ENCODE results near the gene PIR. TPM values are rescaled to one million over a fixed set of nuclear protein-coding genes. Genes with fewer than 3 reads are reported as not detected.

The PIR gene
- total RNA-seq, 1 donor from 2014 or later: 45.0 TPM

- H3K9ac ChIP-seq: no peak overlapping the region
- Mint-ChIP-seq H3K4me3 (no peak overlapping the region), H3K9me3 (no peaks in the 10 kb centered on the region), H3K36me3 (no peaks in the 10 kb centered on the region), H3K4me1 (no peaks in the 10 kb centered on the region), H3K27ac (no peak overlapping the region), H3K27me3 (ENCODE audit: insufficient read depth, low read depth) (no peaks in the 10 kb centered on the region)
- no peaks in the 10 kb centered on the region for H3K79me2 ChIP-seq (ENCODE audit: low read depth)
- DNase-seq (ENCODE audit: low spot score): no peak
- no peak overlapping the region for H3K4me3 ChIP-seq
- H2AFZ ChIP-seq (replicated peaks): no peak overlapping the region
- TF ChIP-seq EZH2 (IDR thresholded peaks at IDR 0.05) (no peak), EZH2phosphoT487 (IDR thresholded peaks at IDR 0.05) (no peak), CTCF (IDR thresholded peaks at IDR 0.05) (no peak)
- H3K4me2 ChIP-seq: no peak overlapping the region
- no peaks in the 10 kb centered on the region for H3K27me3 ChIP-seq
- no peaks in the 10 kb centered on the region for H3F3A ChIP-seq (ENCODE audit: low read depth)
- no peaks in the 10 kb centered on the region for H3K9me3 ChIP-seq (ENCODE audit: low read depth)
- H3K4me1 ChIP-seq: no peaks in the 10 kb centered on the region
- H3K36me3 ChIP-seq: no peaks in the 10 kb centered on the region
- H4K20me1 ChIP-seq (ENCODE audit: low read depth): no peaks in the 10 kb centered on the region
- no peak overlapping the region for H3K27ac ChIP-seq
Observed at GRCh38 chrX:15373976-15374375, 119.2 kb downstream of the PIR start.

- Mint-ChIP-seq H3K9me3 (no peaks in the 10 kb centered on the region), H3K4me1 (no peaks in the 10 kb centered on the region), H3K27me3 (ENCODE audit: insufficient read depth, low read depth) (no peaks in the 10 kb centered on the region), H3K27ac (no peak overlapping the region), H3K36me3 (no peaks in the 10 kb centered on the region), H3K4me3 (no peak overlapping the region)
- no peak overlapping the region for H3K4me3 ChIP-seq
- H3K36me3 ChIP-seq: no peaks in the 10 kb centered on the region
- H3K4me2 ChIP-seq: no peak overlapping the region
- no peaks in the 10 kb centered on the region for H3K4me1 ChIP-seq
- H3F3A ChIP-seq (ENCODE audit: low read depth): no peaks in the 10 kb centered on the region
- no peaks in the 10 kb centered on the region for H3K27me3 ChIP-seq
- H4K20me1 ChIP-seq (ENCODE audit: low read depth): no peaks in the 10 kb centered on the region
- H2AFZ ChIP-seq (replicated peaks): no peak overlapping the region
- no peaks in the 10 kb centered on the region for H3K9me3 ChIP-seq (ENCODE audit: low read depth)
- no peak for TF ChIP-seq CTCF (IDR thresholded peaks at IDR 0.05)
- no peak for TF ChIP-seq EZH2phosphoT487 (IDR thresholded peaks at IDR 0.05)
- no peak for TF ChIP-seq EZH2 (IDR thresholded peaks at IDR 0.05)
- DNase-seq (ENCODE audit: low spot score): no peak
- no peaks in the 10 kb centered on the region for H3K79me2 ChIP-seq (ENCODE audit: low read depth)
- H3K9ac ChIP-seq: no peak overlapping the region
- H3K27ac ChIP-seq: no peak overlapping the region
Observed at GRCh38 chrX:15366506-15367352, 126.4 kb downstream of the PIR start.

- Histone ChIP-seq H3K27me3 (no peaks in the 10 kb centered on the region), H3K79me2 (ENCODE audit: low read depth) (no peaks in the 10 kb centered on the region), H3K4me1 (no peaks in the 10 kb centered on the region), H3K9ac (no peak overlapping the region), H3K4me3 (no peak overlapping the region), H3K9me3 (ENCODE audit: low read depth) (no peaks in the 10 kb centered on the region), H4K20me1 (ENCODE audit: low read depth) (no peaks in the 10 kb centered on the region), H3K27ac (no peak overlapping the region), H3K4me2 (no peak overlapping the region), H2AFZ (replicated peaks) (no peak overlapping the region), H3F3A (ENCODE audit: low read depth) (no peaks in the 10 kb centered on the region), H3K36me3 (no peaks in the 10 kb centered on the region)
- no peaks in the 10 kb centered on the region for H3K4me1 Mint-ChIP-seq
- H3K4me3 Mint-ChIP-seq: no peak overlapping the region
- no peaks in the 10 kb centered on the region for H3K27me3 Mint-ChIP-seq (ENCODE audit: insufficient read depth, low read depth)
- H3K9me3 Mint-ChIP-seq: peaks cover 2% of the 10 kb centered on the region
- TF ChIP-seq EZH2 (IDR thresholded peaks at IDR 0.05) (no peak), CTCF (IDR thresholded peaks at IDR 0.05) (no peak), EZH2phosphoT487 (IDR thresholded peaks at IDR 0.05) (no peak)
- H3K36me3 Mint-ChIP-seq: peaks cover 2% of the 10 kb centered on the region
- no peak for DNase-seq (ENCODE audit: low spot score)
- no peak overlapping the region for H3K27ac Mint-ChIP-seq
Observed at GRCh38 chrX:15359701-15360100, 133.4 kb downstream of the PIR start.
